ENCODE results near the gene C14orf119. TPM values are rescaled to one million over a fixed set of nuclear protein-coding genes. Genes with fewer than 3 reads are reported as not detected.
A peak's percentile ranks its signal among the peaks of the same experiment; 100 is the strongest.

Gene C14orf119
- 10 to 100 TPM in 3 of 4 donors, 1 to 10 TPM in 1; 9.5 to 28.8 (median 13.8) TPM for total RNA-seq

- TF ChIP-seq CTCF (IDR thresholded peaks at IDR 0.05 in 4 of 5, conservative IDR thresholded peaks at IDR 0.05 in 1 of 5) (peak in 1 of 5 experiments; percentile 4), POLR2A (IDR thresholded peaks at IDR 0.05) (peak; percentile 56 to 69)
- no peaks in the 10 kb centered on the region for H3K9me3 ChIP-seq
- in situ Hi-C loops (cut with MboI; ENCODE audit: low sequenced_read_pairs in 4 of 4) (no loop called here), intact Hi-C loops (cut with DNase I; ENCODE audit: low total_unique reads) (loop anchor here (1.0 to 2.0 kb wide), 4 partner anchors 17 to 206 kb away; partner anchors contain the start of gene PSMB5)
- H3K4me1 ChIP-seq, result peaks cover 27 to 32% of the 10 kb centered on the region in 2 donors
- peak; percentile 96 to 97 for ATAC-seq
- peak within 1 kb of the TSS; percentile 73 to 99 (median 82) for H3K4me3 ChIP-seq
- H3K27ac ChIP-seq, result peak within 1 kb of the TSS; percentile 91 to 100 (median 96)
- peak; percentile 100 for DNase-seq
- H3K27me3 ChIP-seq, result no peaks in the 10 kb centered on the region
- peaks cover 0 to 37% of the 10 kb centered on the region in 2 donors for H3K36me3 ChIP-seq
These were observed at the start of gene C14orf119 for GRCh38 chr14:23095196-23096108. Gene C14orf119 (plus strand): TSS chr14:23095505. CDS start chr14:23097659, 2,154 bp downstream.

GRCh38 chr14:23047034-23047634 is 48.2 kb upstream of the C14orf119 start:
- TF ChIP-seq CTCF (IDR thresholded peaks at IDR 0.05 in 4 of 5, conservative IDR thresholded peaks at IDR 0.05 in 1 of 5) (no peak), POLR2A (IDR thresholded peaks at IDR 0.05) (no peak)
- Histone ChIP-seq H3K9me3 (no peaks in the 10 kb centered on the region), H3K4me1 (no peaks in the 10 kb centered on the region), H3K27me3 (no peaks in the 10 kb centered on the region), H3K27ac (peak overlapping the region in 3 of 4 donors; percentile 41 to 54 (median 49)), H3K4me3 (no peak overlapping the region), H3K36me3 (no peaks in the 10 kb centered on the region)
- in situ Hi-C loops (cut with MboI; ENCODE audit: low sequenced_read_pairs in 4 of 4) (no loop called here), intact Hi-C loops (cut with DNase I; ENCODE audit: low total_unique reads) (no loop called here)
- ATAC-seq (peak in 1 of 2 donors; percentile 18), DNase-seq (no peak)

GRCh38 chr14:23047751-23048693 is 47.3 kb upstream of the C14orf119 start:
- in situ Hi-C loops (cut with MboI; ENCODE audit: low sequenced_read_pairs in 4 of 4) (no loop called here), intact Hi-C loops (cut with DNase I; ENCODE audit: low total_unique reads) (no loop called here)
- H3K27me3 ChIP-seq, result no peaks in the 10 kb centered on the region
- no peaks in the 10 kb centered on the region for H3K9me3 ChIP-seq
- ATAC-seq, result no peak
- no peak for DNase-seq
- no peak overlapping the region for H3K4me3 ChIP-seq
- H3K36me3 ChIP-seq, result no peaks in the 10 kb centered on the region
- H3K4me1 ChIP-seq, result no peaks in the 10 kb centered on the region
- peak overlapping the region in 3 of 4 donors; percentile 41 to 49 (median 43) for H3K27ac ChIP-seq
- no peak for TF ChIP-seq POLR2A (IDR thresholded peaks at IDR 0.05)
- no peak for TF ChIP-seq CTCF (IDR thresholded peaks at IDR 0.05 in 4 of 5, conservative IDR thresholded peaks at IDR 0.05 in 1 of 5)

GRCh38 chr14:23049011-23049410 is 46.3 kb upstream of the C14orf119 start:
- Histone ChIP-seq H3K4me3 (no peak overlapping the region), H3K9me3 (no peaks in the 10 kb centered on the region), H3K36me3 (no peaks in the 10 kb centered on the region), H3K27me3 (no peaks in the 10 kb centered on the region), H3K27ac (no peak overlapping the region), H3K4me1 (no peaks in the 10 kb centered on the region)
- intact Hi-C loops (cut with DNase I; ENCODE audit: low total_unique reads), result no loop called here
- DNase-seq (no peak), ATAC-seq (no peak)
- TF ChIP-seq POLR2A (IDR thresholded peaks at IDR 0.05) (no peak), CTCF (IDR thresholded peaks at IDR 0.05 in 4 of 5, conservative IDR thresholded peaks at IDR 0.05 in 1 of 5) (no peak)
- in situ Hi-C loops (cut with MboI; ENCODE audit: low sequenced_read_pairs in 4 of 4), result no loop called here

Measured in gastrocnemius medialis (tissue), 4 donors.